Central memory CD8-positive, alpha-beta T cell (primary cell): ENCODE measurements around the gene IBA57.
"Not testable (repeated sequence)": the region's sequence is repeated elsewhere in the genome, so short reads cannot be mapped to it uniquely, and the experiment has no call there.

Experiments used
- ATAC-seq: fragments of 150-1000 bp; cut with Tn5 transposase; replicated peaks from 2 replicates; pipeline ENCODE4 v1.10.0; 2022; ENCODE audit warnings: mild to moderate bottlenecking, moderate FRiP score, moderate number of reproducible peaks; ENCODE audit not compliant: poor library complexity, severe bottlenecking; ENCODE audit errors: extremely low read depth
- DNase-seq, 2 donors: peaks; one replicate each; pipeline ENCODE4 v3.0.0; 2021; ENCODE audit warnings: low spot score in 2 of 2
- H3K27ac Mint-ChIP-seq: one replicate; pipeline ENCODE4 v1.8.0; 2022; ENCODE audit warnings: low read depth, mild to moderate bottlenecking, moderate library complexity, mixed read lengths
- H3K27me3 Mint-ChIP-seq: one replicate; pipeline ENCODE4 v1.8.0; 2022; ENCODE audit warnings: mixed read lengths
- H3K36me3 Mint-ChIP-seq: one replicate; pipeline ENCODE4 v1.8.0; 2022; ENCODE audit warnings: mild to moderate bottlenecking, moderate library complexity, mixed read lengths; ENCODE audit not compliant: insufficient read depth
- H3K4me1 Mint-ChIP-seq: one replicate; pipeline ENCODE4 v1.8.0; 2022; ENCODE audit warnings: mixed read lengths
- H3K4me3 Mint-ChIP-seq: one replicate; pipeline ENCODE4 v1.8.0; 2022; ENCODE audit warnings: mild to moderate bottlenecking, moderate library complexity, mixed read lengths
- H3K9me3 Mint-ChIP-seq: one replicate; pipeline ENCODE4 v1.8.0; 2022; ENCODE audit warnings: mixed read lengths

Gene IBA57

DNA sequence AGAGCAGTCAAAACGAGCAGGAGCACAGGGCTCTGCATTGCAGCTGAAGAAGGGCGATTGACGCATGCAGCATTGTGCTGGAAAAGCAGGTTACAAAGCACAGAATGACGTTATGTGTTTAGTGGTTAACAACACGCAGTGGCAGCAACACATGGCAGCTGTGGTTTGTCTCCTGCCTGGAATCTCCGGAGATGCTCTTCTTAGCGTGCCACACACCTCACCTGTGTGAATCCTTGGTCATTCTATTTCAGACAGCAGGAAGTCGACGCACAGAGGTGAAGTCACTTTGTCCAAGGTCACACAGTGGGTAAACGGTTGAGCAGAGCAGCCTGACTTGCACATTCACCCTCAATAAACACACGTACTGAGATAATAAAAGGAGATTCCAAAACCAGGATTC, 56.9 kb downstream of the IBA57 start:
- no peak overlapping the region for H3K27ac Mint-ChIP-seq
- H3K4me3 Mint-ChIP-seq = no peak overlapping the region
- H3K9me3 Mint-ChIP-seq = no peaks in the 10 kb centered on the region
- H3K4me1 Mint-ChIP-seq = no peaks in the 10 kb centered on the region
- peaks cover 2% of the 10 kb centered on the region for H3K36me3 Mint-ChIP-seq
- no peaks in the 10 kb centered on the region for H3K27me3 Mint-ChIP-seq
- DNase-seq (no peak), ATAC-seq (no peak)

DNA sequence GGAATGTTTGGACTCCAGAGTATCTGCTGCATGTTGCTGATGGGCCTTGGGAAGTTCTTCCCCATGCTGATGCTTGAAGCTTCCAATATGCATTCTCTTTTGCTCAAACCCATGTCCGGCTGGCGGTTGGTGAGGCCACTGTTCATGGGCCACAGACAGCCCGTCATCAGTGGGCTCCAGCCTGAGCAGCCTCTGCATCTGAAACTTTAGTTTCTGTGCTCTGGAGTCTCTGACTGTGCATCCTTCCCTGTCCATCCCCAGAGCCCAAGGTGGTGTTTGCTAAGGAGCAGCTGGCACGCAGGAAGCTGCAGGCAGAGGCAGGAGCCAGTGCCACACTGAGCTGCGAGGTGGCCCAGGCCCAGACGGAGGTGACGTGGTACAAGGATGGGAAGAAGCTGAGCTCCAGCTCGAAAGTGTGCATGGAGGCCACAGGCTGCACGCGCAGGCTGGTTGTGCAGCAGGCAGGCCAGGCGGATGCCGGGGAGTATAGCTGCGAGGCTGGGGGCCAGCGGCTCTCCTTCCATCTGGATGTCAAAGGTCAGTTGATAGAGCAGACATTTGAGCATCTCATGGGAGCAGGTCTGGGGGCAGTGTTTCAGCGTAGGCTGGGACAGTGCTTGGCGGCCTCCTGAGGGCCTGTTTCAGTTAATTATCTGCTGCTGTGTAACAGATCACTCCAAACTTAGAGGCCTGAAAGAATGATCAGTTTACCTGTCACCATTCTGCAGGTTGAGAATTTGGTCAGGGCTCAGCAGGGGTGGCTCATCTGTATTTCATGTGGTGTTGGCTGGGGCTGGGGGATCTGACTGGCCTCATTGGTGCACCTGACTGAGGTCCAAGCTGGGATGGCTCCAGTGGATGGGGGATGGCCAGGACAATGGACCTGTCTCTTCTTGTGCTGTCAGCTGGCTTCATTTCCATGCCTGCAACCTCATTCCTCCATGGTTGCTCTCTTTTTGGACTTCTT, 58.9 kb downstream of the IBA57 start:
- Mint-ChIP-seq H3K4me3 (no peak overlapping the region), H3K27me3 (no peaks in the 10 kb centered on the region), H3K36me3 (peaks cover 4% of the 10 kb centered on the region), H3K9me3 (no peaks in the 10 kb centered on the region), H3K27ac (no peak overlapping the region), H3K4me1 (no peaks in the 10 kb centered on the region)
- no peak for DNase-seq
- ATAC-seq = no peak

DNA sequence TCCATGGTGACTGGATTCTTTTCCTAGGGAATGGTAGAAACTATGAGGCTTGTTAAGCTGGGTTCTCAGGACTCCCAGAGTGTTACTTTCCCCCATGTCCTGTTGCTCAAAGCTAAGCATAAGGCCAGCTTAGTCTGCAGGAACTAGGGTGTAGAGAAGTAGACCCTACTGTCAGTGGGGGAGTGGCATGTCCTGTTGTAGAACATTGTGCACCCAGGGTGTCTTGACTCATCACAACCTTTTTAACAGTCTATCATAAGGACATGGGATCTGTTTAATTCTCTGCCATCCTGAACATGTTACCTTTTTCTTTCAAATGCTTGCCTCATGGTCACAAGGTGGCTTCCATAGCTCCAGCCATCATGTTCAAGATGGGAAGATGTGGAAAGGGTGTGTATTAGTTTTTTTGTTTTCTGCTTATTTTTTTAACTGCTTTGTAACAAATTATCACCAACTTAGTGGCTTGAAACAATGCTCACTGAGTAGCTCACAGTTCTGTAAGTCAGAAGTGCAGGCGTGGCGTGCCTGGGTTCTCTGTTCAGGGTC, 59.6 kb downstream of the IBA57 start:
- H3K4me1 Mint-ChIP-seq = no peaks in the 10 kb centered on the region
- peaks cover 4% of the 10 kb centered on the region for H3K36me3 Mint-ChIP-seq
- H3K27ac Mint-ChIP-seq = no peak overlapping the region
- DNase-seq (no peak), ATAC-seq (no peak)
- H3K9me3 Mint-ChIP-seq = no peaks in the 10 kb centered on the region
- no peaks in the 10 kb centered on the region for H3K27me3 Mint-ChIP-seq
- no peak overlapping the region for H3K4me3 Mint-ChIP-seq

DNA sequence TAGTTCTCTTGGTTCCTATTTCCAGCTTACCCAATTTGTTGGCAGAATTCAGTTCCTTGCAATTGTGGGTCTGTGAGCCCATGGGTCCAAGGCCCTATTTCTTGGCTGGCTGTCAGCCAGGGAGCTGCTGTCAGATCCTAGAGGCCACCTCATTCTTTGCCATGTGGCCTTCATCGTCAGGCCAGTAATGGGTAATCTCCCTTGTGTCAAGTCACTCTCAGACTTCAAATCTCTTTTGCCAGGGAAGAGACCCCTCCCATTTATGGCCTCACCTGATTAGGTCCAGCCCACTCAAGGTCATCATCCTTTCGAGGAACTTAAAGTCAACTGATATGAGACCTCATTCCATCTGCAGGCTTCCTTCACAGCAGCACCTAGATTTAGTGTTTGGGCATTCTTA, 60.1 kb downstream of the IBA57 start:
- DNase-seq (no peak), ATAC-seq (no peak)
- Mint-ChIP-seq H3K27ac (no peak overlapping the region), H3K4me1 (no peaks in the 10 kb centered on the region), H3K36me3 (peaks cover 4% of the 10 kb centered on the region), H3K27me3 (no peaks in the 10 kb centered on the region), H3K4me3 (no peak overlapping the region), H3K9me3 (no peaks in the 10 kb centered on the region)

DNA sequence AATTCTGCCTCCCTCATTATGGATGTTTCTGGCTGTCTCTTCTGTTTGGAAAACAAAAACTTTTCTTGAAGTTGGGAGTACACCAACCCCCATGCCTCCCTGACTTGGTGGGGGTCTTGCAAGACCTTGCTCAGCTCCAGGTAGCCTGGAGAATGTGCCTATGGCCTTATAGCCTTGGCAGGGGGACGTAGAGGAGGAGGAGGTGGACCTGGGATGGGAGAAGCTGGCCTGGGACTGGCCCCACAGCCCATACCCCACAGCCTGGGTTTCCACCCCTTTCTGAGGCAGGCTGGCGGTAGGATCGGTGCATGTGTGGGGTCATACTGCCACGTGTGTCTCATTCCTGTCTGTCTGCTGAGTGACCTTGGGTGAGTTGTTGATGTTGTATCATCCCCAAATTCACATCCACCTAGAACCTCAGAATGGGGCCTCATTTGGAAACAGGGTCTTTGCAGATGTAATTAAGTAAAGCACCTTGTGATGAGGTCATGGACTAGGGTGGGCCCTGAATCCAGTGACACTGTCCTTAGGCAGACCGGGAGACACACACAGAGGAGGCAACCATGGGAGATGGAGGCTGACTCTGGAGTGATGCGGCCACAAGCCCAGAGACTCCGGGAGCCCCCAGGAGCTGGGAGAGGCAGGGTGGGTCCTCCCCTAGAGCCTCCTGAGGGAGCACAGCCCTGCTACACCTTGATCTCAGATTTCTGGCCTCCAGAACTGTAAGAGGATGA, 60.7 kb downstream of the IBA57 start:
- ATAC-seq (no peak), DNase-seq (no peak)
- H3K27ac Mint-ChIP-seq = no peak overlapping the region
- no peaks in the 10 kb centered on the region for H3K9me3 Mint-ChIP-seq
- no peaks in the 10 kb centered on the region for H3K4me1 Mint-ChIP-seq
- H3K4me3 Mint-ChIP-seq = no peak overlapping the region
- no peaks in the 10 kb centered on the region for H3K27me3 Mint-ChIP-seq
- H3K36me3 Mint-ChIP-seq = peaks cover 4% of the 10 kb centered on the region

DNA sequence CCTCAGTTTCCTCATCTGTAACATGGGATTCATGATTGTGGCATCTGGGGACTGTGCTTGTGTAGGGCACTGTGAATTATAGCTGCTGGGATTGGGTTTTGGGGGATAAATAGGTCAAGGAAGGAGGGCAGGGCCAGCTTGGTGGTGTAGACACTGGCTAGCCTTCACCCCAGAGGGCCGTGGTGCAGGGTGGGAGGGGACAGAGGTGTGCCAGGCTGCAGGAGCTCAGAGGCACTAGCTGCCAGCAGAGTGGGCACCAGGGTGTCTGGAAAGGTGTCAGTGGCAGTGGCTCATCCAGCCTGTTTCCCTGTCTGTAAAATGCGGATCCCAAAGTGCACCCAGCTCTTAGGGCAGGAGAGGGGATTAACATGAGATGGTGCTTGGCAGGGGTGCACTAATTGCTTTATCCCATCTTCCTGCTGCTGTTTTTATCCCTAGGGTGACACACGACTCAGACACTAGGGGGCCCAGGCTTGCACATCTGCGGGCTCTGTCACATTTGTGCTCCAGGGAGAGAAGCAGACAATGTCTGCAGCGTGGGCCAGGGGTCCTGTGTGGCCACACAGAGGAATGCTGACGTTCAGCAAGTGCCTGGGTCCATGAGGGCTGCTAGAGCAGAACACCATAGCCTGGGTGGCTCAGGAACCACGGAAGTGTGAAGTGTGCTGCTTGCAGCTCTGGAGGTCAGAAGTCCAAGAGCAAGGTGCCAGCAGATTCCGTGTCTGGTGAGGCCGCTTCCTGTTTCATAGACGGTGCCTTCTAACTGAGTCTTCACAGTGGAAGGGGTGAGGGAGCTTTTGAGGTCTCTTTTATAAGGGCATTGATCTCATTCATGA, 61.6 kb downstream of the IBA57 start:
- DNase-seq = no peak
- no peak overlapping the region for H3K27ac Mint-ChIP-seq

DNA sequence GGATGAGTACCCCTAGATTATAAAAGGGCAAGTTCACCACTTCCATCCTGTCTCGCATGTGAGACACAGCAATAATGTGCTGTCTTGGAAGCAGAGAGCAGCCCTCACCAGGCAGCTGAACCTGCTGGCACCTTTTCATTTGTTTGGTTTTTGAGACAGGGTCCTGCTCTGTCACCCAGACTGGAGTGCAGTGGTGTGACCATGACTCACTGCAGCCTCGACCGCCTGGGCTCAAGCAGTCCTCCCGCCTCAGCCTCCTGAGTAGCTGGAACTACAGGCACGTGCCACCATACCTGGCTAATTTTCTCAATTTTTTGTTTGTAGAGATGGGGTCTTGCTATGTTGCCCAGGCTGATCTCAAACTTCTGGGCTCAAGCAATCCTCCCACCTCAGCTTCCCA, 62.5 kb downstream of the IBA57 start:
- DNase-seq = not testable (repeated sequence)

More for the DNA sequence above, 61.6 kb downstream of the IBA57 start:
- Mint-ChIP-seq H3K27me3 (no peaks in the 10 kb centered on the region), H3K4me3 (no peak overlapping the region), H3K36me3 (peaks cover 5% of the 10 kb centered on the region), H3K9me3 (no peaks in the 10 kb centered on the region), H3K4me1 (no peaks in the 10 kb centered on the region)
- ATAC-seq = no peak

DNA sequence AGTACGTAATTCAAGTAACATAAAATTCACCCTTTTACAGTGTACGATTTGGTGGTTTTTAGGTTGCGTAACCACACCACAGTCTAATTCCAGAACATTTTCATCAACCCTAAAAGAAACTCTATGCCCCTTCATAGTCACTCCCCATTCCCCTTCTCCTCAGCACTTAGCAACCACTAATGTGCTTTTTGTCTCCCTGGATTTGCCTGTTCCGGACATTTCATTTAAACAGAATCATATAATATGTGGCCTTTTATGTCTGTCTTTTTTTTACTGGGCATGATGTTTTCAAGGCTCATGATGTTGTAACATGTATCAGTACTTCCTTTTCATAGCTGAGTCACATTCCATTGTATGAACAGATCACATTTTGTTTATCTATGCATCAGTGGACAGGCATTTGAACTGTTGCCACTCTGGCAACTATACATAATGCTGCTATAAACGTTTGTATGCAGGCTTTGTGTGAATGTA, 63.0 kb downstream of the IBA57 start:
- no peaks in the 10 kb centered on the region for H3K4me1 Mint-ChIP-seq
- ATAC-seq = no peak
- no peaks in the 10 kb centered on the region for H3K27me3 Mint-ChIP-seq
- H3K36me3 Mint-ChIP-seq = peaks cover 4% of the 10 kb centered on the region
- no peaks in the 10 kb centered on the region for H3K9me3 Mint-ChIP-seq
- DNase-seq = no peak
- no peak overlapping the region for H3K27ac Mint-ChIP-seq
- no peak overlapping the region for H3K4me3 Mint-ChIP-seq

More for the DNA sequence above, 62.5 kb downstream of the IBA57 start:
- not testable (repeated sequence) for H3K9me3 Mint-ChIP-seq, H3K4me1 Mint-ChIP-seq, ATAC-seq, H3K27ac Mint-ChIP-seq, H3K4me3 Mint-ChIP-seq, H3K36me3 Mint-ChIP-seq, H3K27me3 Mint-ChIP-seq

DNA sequence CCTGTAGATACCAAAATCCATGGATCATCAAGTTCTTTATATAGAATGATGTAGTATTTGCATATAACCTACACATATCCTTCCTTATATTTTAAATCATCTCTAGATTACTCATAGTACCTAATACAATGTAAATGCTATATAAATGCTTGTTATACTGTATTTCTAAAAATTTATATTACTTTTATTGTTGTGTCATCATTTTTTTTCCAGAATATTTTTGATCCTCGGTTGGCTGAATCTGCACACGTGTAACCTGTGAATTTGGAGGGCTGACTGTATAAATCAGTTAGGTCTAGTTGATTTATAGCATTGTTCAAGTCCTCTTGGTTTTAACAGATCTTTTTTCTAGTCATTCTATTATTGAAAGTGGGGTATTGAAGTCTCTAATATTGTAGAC, 65.6 kb downstream of the IBA57 start:
- ATAC-seq = no peak
- Mint-ChIP-seq H3K36me3 (peaks cover 3% of the 10 kb centered on the region), H3K9me3 (no peaks in the 10 kb centered on the region), H3K27ac (no peak overlapping the region), H3K4me1 (no peaks in the 10 kb centered on the region), H3K27me3 (no peaks in the 10 kb centered on the region), H3K4me3 (no peak overlapping the region)
- DNase-seq = no peak
